ENCODE data around the gene ADNP. TPM values are rescaled to one million over a fixed set of nuclear protein-coding genes. Genes with fewer than 3 reads are reported as not detected.

ADNP gene
- total and polyA plus RNA-seq, 2 of the 13 experiments (the other 11 are each of a cell fraction or from before 2014, with no cell fraction given): 21.0 to 21.5 TPM

GRCh38 chr20:50898475-50898874, 32.8 kb downstream of the ADNP start (continued):
- TF ChIP-seq FUBP1 (CRISPR knock-in tag; IDR thresholded peaks at IDR 0.05; ENCODE audit: borderline replicate concordance): no peak
- TF ChIP-seq TBX3 (IDR thresholded peaks at IDR 0.05; ENCODE audit: borderline replicate concordance): peak; percentile 14; the same call in 1 of the 2 replicates
- TF ChIP-seq DR1 (CRISPR knock-in tag; IDR thresholded peaks at IDR 0.05): no peak
- TF ChIP-seq ZFYVE20 (CRISPR knock-in tag; IDR thresholded peaks at IDR 0.05; ENCODE audit: borderline replicate concordance, low read depth): no peak
- TF ChIP-seq ZNF451 (CRISPR knock-in tag; IDR thresholded peaks at IDR 0.05): no peak
- TF ChIP-seq MZF1 (CRISPR knock-in tag; IDR thresholded peaks at IDR 0.05; ENCODE audit: borderline replicate concordance): no peak
- TF ChIP-seq ZBTB44 (CRISPR knock-in tag; IDR thresholded peaks at IDR 0.05): no peak
- no peak for TF ChIP-seq TCF7 (IDR thresholded peaks at IDR 0.05; ENCODE audit: low read depth)
- TF ChIP-seq ZC3H4 (CRISPR knock-in tag; IDR thresholded peaks at IDR 0.05; ENCODE audit: borderline replicate concordance): no peak
- TF ChIP-seq HOXA7 (CRISPR knock-in tag; IDR thresholded peaks at IDR 0.05): no peak
- no peak for TF ChIP-seq UBTF (CRISPR knock-in tag; IDR thresholded peaks at IDR 0.05)
- no peak for TF ChIP-seq ADNP (CRISPR knock-in tag; IDR thresholded peaks at IDR 0.05)
- no peak for TF ChIP-seq RERE (CRISPR knock-in tag; IDR thresholded peaks at IDR 0.05; ENCODE audit: low read depth)
- no peak for TF ChIP-seq ZSCAN12 (CRISPR knock-in tag; IDR thresholded peaks at IDR 0.05)
- TF ChIP-seq HES4 (CRISPR knock-in tag; IDR thresholded peaks at IDR 0.05; ENCODE audit: borderline replicate concordance): no peak
- TF ChIP-seq ZNF740 (CRISPR knock-in tag; IDR thresholded peaks at IDR 0.05): no peak
- no peak for TF ChIP-seq ZNF598 (CRISPR knock-in tag; IDR thresholded peaks at IDR 0.05; ENCODE audit: borderline replicate concordance)
- TF ChIP-seq ZNF879 (CRISPR knock-in tag; IDR thresholded peaks at IDR 0.05): no peak

All from HepG2 (cell line).